ENCODE results near the gene APBB2. TPM values are rescaled to one million over a fixed set of nuclear protein-coding genes. Genes with fewer than 3 reads are reported as not detected.

APBB2 gene
- total and polyA plus RNA-seq, 2 experiments from 2014 or later: 35.8 to 74.8 TPM

DNA sequence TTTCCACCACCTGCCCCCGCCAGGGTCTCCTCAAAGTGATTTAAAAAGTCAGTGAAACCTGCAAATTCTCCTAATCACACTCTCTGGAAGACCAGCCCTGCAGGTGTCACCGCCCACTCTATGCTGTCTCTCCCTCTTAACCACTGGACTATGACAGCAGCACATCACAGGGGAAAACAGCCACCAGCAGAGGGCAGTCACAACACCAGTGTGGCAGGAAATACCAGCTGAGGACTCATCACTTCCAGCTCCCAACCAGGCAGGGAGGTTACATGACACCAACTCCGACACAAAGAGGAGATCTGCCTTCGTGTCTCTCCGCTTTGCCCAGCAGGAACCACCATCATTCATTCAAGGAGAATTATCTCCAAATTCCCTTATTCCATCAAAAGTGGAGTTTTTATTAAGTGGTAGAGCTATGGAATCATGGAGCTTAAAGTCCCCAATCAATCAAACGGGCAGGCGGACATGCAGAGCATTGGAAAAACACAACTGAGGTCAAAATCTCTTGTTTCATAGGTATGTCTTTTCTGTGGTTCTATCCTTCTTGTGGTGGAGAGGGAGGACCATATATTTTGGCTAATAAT lies 373.3 kb downstream of the APBB2 start:
- TF ChIP-seq NANOG (IDR thresholded peaks at IDR 0.05; ENCODE audit: borderline replicate concordance) (0 out of 2 replicates have a peak, but pooled peaks have one; percentile 8), STAT1 (IDR thresholded peaks at IDR 0.05; ENCODE audit: unreplicated experiment) (no peak), CTCF (conservative IDR thresholded peaks at IDR 0.05; ENCODE audit: low read depth in 2 of 2) (peak; percentile 97 to 99), CREB1 (CRISPR knock-in tag; IDR thresholded peaks at IDR 0.05; ENCODE audit: low read depth) (peak; percentile 76), POLR2AphosphoS5 (IDR thresholded peaks at IDR 0.05; ENCODE audit: low read depth) (no peak; the same call in 1 of the 2 replicates)
- TF ChIP-seq, protein P1, sequence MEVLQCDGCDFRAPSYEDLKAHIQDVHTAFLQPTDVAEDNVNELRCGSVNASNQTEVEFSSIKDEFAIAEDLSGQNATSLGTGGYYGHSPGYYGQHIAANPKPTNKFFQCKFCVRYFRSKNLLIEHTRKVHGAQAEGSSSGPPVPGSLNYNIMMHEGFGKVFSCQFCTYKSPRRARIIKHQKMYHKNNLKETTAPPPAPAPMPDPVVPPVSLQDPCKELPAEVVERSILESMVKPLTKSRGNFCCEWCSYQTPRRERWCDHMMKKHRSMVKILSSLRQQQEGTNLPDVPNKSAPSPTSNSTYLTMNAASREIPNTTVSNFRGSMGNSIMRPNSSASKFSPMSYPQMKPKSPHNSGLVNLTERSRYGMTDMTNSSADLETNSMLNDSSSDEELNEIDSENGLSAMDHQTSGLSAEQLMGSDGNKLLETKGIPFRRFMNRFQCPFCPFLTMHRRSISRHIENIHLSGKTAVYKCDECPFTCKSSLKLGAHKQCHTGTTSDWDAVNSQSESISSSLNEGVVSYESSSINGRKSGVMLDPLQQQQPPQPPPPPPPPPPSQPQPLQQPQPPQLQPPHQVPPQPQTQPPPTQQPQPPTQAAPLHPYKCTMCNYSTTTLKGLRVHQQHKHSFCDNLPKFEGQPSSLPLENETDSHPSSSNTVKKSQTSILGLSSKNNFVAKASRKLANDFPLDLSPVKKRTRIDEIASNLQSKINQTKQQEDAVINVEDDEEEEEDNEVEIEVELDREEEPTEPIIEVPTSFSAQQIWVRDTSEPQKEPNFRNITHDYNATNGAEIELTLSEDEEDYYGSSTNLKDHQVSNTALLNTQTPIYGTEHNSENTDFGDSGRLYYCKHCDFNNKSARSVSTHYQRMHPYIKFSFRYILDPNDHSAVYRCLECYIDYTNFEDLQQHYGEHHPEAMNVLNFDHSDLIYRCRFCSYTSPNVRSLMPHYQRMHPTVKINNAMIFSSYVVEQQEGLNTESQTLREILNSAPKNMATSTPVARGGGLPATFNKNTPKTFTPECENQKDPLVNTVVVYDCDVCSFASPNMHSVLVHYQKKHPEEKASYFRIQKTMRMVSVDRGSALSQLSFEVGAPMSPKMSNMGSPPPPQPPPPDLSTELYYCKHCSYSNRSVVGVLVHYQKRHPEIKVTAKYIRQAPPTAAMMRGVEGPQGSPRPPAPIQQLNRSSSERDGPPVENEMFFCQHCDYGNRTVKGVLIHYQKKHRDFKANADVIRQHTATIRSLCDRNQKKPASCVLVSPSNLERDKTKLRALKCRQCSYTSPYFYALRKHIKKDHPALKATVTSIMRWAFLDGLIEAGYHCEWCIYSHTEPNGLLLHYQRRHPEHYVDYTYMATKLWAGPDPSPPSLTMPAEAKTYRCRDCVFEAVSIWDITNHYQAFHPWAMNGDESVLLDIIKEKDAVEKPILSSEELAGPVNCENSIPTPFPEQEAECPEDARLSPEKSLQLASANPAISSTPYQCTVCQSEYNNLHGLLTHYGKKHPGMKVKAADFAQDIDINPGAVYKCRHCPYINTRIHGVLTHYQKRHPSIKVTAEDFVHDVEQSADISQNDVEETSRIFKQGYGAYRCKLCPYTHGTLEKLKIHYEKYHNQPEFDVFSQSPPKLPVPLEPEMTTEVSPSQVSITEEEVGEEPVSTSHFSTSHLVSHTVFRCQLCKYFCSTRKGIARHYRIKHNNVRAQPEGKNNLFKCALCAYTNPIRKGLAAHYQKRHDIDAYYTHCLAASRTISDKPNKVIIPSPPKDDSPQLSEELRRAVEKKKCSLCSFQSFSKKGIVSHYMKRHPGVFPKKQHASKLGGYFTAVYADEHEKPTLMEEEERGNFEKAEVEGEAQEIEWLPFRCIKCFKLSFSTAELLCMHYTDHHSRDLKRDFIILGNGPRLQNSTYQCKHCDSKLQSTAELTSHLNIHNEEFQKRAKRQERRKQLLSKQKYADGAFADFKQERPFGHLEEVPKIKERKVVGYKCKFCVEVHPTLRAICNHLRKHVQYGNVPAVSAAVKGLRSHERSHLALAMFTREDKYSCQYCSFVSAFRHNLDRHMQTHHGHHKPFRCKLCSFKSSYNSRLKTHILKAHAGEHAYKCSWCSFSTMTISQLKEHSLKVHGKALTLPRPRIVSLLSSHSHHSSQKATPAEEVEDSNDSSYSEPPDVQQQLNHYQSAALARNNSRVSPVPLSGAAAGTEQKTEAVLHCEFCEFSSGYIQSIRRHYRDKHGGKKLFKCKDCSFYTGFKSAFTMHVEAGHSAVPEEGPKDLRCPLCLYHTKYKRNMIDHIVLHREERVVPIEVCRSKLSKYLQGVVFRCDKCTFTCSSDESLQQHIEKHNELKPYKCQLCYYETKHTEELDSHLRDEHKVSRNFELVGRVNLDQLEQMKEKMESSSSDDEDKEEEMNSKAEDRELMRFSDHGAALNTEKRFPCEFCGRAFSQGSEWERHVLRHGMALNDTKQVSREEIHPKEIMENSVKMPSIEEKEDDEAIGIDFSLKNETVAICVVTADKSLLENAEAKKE (CRISPR knock-in tag; IDR thresholded peaks at IDR 0.05): peak; percentile 72; the same call in 1 of the 2 replicates
- H3K36me3 ChIP-seq (ENCODE audit: insufficient read depth): peaks cover 5% of the 10 kb centered on the region
- peak overlapping the region; percentile 79 for H3K27ac Mint-ChIP-seq
- H3K4me2 ChIP-seq: no peak overlapping the region; the same call in 1 of the 2 replicates
- H3K4me1 Mint-ChIP-seq: peaks cover 20% of the 10 kb centered on the region
- peaks cover 10% of the 10 kb centered on the region for H3K36me3 Mint-ChIP-seq (ENCODE audit: low read depth)
- peak; percentile 96 for ATAC-seq
- H3K9me3 Mint-ChIP-seq: no peaks in the 10 kb centered on the region
- H3K9me2 ChIP-seq (ENCODE audit: insufficient read depth): no peaks in the 10 kb centered on the region
- no peak overlapping the region for H2AFZ ChIP-seq
- H3K27me3 Mint-ChIP-seq (ENCODE audit: insufficient read depth, low read depth, poor library complexity): peaks cover 1% of the 10 kb centered on the region
- H4K20me1 ChIP-seq (replicated peaks; ENCODE audit: insufficient read depth): peaks cover 29% of the 10 kb centered on the region
- no peaks in the 10 kb centered on the region for H3K27me3 ChIP-seq (ENCODE audit: insufficient read depth)
- H3F3A ChIP-seq (replicated peaks; ENCODE audit: low read depth): 0 out of 2 replicates have a peak, but pooled peaks cover 6% of the 10 kb centered on the region
- no peak overlapping the region for H3K4me3 Mint-ChIP-seq
- no peak overlapping the region for H3K4me3 ChIP-seq
- 0 out of 2 replicates have a peak, but pooled peaks cover 8% of the 10 kb centered on the region for H3K4me1 ChIP-seq (ENCODE audit: insufficient read depth)
- peak; percentile 98 for DNase-seq (ENCODE audit: low spot score)
- peak overlapping the region; percentile 43; the same call in 1 of the 2 replicates for H3K27ac ChIP-seq (ENCODE audit: low read depth)
- peaks cover 63% of the 10 kb centered on the region for H3K79me2 ChIP-seq (replicated peaks; ENCODE audit: insufficient read depth)
